GM19372 (cell line): ENCODE data around the gene PHLDB1.

Source experiments
- ATAC-seq: cut with Tn5 transposase; IDR thresholded peaks from one replicate; pipeline ENCODE4 v1.9.1; 2021; ENCODE audit warnings: mild to moderate bottlenecking, low read depth, moderate library complexity; ENCODE audit not compliant: unreplicated experiment

The PHLDB1 gene

GRCh38 chr11:118635642-118636041 lies 28.2 kb downstream of the PHLDB1 start:
- ATAC-seq: no peak

- ATAC-seq: no peak
Measured at GRCh38 chr11:118636569-118637290, 29.3 kb downstream of the PHLDB1 start.

GRCh38 chr11:118638726-118639125 lies 31.3 kb downstream of the PHLDB1 start:
- ATAC-seq: no peak

GRCh38 chr11:118639899-118640298 lies 32.5 kb downstream of the PHLDB1 start:
- no peak for ATAC-seq

- no peak for ATAC-seq
Measured at GRCh38 chr11:118640332-118641154, 33.1 kb downstream of the PHLDB1 start.

- no peak for ATAC-seq
Measured at GRCh38 chr11:118641397-118642019, 34.1 kb downstream of the PHLDB1 start.

GRCh38 chr11:118643142-118643994 lies 36.0 kb downstream of the PHLDB1 start:
- no peak for ATAC-seq

GRCh38 chr11:118643995-118644345 lies 36.6 kb downstream of the PHLDB1 start:
- no peak for ATAC-seq

- no peak for ATAC-seq
Measured at GRCh38 chr11:118644496-118644895, 37.1 kb downstream of the PHLDB1 start.

- ATAC-seq: no peak
Measured at GRCh38 chr11:118645066-118645715, 37.8 kb downstream of the PHLDB1 start.

- no peak for ATAC-seq
Measured at GRCh38 chr11:118646393-118646792, 39.0 kb downstream of the PHLDB1 start.

- ATAC-seq: no peak
Measured at GRCh38 chr11:118648291-118648690, 40.9 kb downstream of the PHLDB1 start.

GRCh38 chr11:118649941-118650340 lies 42.5 kb downstream of the PHLDB1 start:
- no peak for ATAC-seq

- ATAC-seq: no peak
Measured at GRCh38 chr11:118650366-118650765, 43.0 kb downstream of the PHLDB1 start.

GRCh38 chr11:118651820-118652219 lies 44.4 kb downstream of the PHLDB1 start:
- no peak for ATAC-seq

GRCh38 chr11:118652681-118653181 lies 45.3 kb downstream of the PHLDB1 start:
- ATAC-seq: no peak

- ATAC-seq: no peak
Measured at GRCh38 chr11:118653684-118654390, 46.4 kb downstream of the PHLDB1 start.

- ATAC-seq: no peak
Measured at GRCh38 chr11:118655486-118656190, 48.2 kb downstream of the PHLDB1 start.
